ENCODE measurements around the gene NOP10. TPM values are rescaled to one million over a fixed set of nuclear protein-coding genes. Genes with fewer than 3 reads are reported as not detected.
"Not testable (repeated sequence)": the region's sequence is repeated elsewhere in the genome, so short reads cannot be mapped to it uniquely, and the experiment has no call there.

NOP10 gene
- total RNA-seq (ENCODE audit: low replicate concordance) = 143 and 157 TPM in 2 replicates
- long read RNA-seq, transcript NOP10-201 (2 exons, 554 nt) = major isoform, 40 of 42 reads
- long read RNA-seq, partial matches to known transcripts = 0 of 42 reads
- long read RNA-seq, other reads (novel, unspliced or antisense) = 2 of 42 reads

DNA sequence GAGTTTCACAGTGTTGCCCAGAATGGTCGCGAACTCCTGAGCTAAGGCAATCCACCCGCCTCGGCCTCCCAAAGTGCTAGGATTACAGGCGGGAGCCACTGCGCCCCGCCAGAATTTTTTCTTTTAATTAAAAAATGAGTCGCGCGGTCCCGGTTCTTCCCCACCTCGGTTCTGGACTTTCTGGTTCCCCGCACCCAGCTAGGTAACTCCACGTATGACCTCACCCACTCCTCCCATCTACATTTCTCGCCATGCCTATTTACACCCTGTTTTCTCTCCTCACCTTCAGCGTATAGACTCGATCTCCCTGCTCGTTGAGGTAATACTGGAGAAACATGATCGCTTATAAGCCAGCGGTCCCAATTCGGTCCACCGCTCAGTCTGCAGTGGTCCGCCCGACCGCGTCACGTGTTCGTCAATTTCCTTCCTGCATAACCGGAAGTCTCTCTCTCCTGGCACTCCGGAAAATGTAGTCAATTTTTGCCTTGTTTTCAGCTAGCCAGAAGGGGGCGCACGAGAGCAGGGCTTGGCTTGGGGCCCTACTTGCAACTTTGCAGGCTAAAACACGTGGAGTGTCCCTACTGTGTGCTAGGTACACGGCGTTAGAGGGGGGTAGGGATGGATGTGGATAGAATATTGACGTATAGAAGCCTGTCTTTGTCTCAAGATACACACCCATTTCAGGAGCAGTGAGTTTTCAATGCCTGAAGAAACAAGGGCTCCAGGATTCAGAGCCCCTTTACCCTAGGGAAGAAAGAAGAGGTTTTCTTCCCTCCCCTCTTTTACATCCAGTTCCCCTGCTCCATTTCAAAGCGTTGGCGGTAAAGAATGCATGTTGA is at the start of gene NOP10, which contains the start of gene NUTM1:
Gene NOP10, minus strand, starts transcription at position 400 of the 839 bp plus-strand sequence. Its CDS starts 63 bp downstream, at position 337.
Gene NUTM1, plus strand, starts transcription at position 579 of the 839 bp plus-strand sequence. CDS start 382 bp downstream, outside the sequence.
- H3K36me3 Mint-ChIP-seq = peaks cover 15% of the 10 kb centered on the region
- H3K4me1 Mint-ChIP-seq (ENCODE audit: unreplicated experiment) = peaks cover 11% of the 10 kb centered on the region
- peaks cover 4% of the 10 kb centered on the region for H3K27me3 Mint-ChIP-seq
- TF ChIP-seq, protein P1, sequence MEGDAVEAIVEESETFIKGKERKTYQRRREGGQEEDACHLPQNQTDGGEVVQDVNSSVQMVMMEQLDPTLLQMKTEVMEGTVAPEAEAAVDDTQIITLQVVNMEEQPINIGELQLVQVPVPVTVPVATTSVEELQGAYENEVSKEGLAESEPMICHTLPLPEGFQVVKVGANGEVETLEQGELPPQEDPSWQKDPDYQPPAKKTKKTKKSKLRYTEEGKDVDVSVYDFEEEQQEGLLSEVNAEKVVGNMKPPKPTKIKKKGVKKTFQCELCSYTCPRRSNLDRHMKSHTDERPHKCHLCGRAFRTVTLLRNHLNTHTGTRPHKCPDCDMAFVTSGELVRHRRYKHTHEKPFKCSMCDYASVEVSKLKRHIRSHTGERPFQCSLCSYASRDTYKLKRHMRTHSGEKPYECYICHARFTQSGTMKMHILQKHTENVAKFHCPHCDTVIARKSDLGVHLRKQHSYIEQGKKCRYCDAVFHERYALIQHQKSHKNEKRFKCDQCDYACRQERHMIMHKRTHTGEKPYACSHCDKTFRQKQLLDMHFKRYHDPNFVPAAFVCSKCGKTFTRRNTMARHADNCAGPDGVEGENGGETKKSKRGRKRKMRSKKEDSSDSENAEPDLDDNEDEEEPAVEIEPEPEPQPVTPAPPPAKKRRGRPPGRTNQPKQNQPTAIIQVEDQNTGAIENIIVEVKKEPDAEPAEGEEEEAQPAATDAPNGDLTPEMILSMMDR (conservative IDR thresholded peaks at IDR 0.05) = peak; percentile 99
- DNase-seq (ENCODE audit: extremely low spot score, unreplicated experiment) = peak; percentile 93
- no peak within 1 kb of the TSS for H3K4me3 Mint-ChIP-seq
- peak within 1 kb of the TSS; percentile 73 for H3K27ac Mint-ChIP-seq
- H3K9me3 Mint-ChIP-seq = no peaks in the 10 kb centered on the region

- not testable (repeated sequence) for DNase-seq (ENCODE audit: extremely low spot score, unreplicated experiment); H3K4me1 Mint-ChIP-seq (ENCODE audit: unreplicated experiment); H3K36me3 Mint-ChIP-seq; H3K4me3 Mint-ChIP-seq; H3K27me3 Mint-ChIP-seq; H3K9me3 Mint-ChIP-seq; H3K27ac Mint-ChIP-seq
These were observed 46.7 kb upstream of the NOP10 start for GRCh38 chr15:34389594-34390086.

DNA sequence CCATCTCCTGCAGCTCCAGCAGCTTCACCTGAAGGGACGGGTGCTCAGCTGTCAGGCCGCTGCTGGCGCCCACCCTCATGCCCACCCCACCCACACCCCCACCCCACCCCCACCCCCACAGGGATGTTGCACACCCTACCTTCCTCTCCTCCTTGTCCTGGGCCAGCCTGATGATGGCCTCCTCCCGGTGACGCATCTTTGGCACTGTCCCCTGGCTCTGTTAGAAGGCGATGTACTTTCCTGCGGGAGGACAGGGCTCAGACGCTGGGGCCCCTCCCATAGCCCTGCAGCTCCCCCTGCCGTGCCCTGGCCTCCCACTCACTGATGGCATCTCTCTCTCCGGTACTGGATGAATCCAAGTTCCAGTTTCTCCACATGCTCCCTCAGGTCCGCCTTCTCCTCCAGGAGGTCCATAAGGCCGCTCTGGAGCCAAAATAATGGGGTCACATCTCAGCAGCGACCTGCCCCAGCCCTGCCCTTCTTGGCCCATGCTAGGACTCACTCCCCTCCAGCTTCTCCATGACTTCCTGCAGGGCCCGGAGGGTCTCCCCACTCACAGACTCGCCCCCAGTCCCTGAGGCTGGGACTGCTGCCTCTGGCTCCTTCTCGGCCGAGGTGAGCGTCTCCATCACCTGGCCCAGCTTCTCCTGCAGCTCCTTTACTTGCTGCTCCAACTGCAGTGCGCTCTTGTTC is 39.0 kb upstream of the NOP10 start:
- not testable (repeated sequence) for H3K27me3 Mint-ChIP-seq; DNase-seq (ENCODE audit: extremely low spot score, unreplicated experiment)

DNA sequence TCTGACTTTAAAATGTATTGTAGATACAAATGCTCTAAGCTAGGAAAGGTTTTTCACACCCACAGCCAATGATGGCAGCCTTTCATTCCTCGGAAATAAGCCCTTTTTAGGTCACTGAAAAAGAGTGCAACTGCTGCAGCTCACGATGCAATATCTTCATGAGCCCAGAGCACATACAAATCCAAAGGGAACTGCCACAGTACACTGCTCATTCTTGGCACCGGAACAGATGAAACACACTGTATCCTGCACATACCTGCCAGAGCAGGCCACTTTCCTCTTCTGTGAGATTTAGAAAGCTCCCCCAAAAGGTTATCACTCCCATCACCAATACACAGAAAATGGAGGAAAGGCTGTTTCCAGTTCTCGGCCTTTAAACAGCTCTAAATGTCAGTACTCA is 37.6 kb upstream of the NOP10 start:
- H3K4me1 Mint-ChIP-seq (ENCODE audit: unreplicated experiment); H3K27me3 Mint-ChIP-seq; H3K27ac Mint-ChIP-seq; H3K9me3 Mint-ChIP-seq; DNase-seq (ENCODE audit: extremely low spot score, unreplicated experiment); H3K4me3 Mint-ChIP-seq; H3K36me3 Mint-ChIP-seq: not testable (repeated sequence)

More for the DNA sequence above, 39.0 kb upstream of the NOP10 start:
- not testable (repeated sequence) for H3K4me1 Mint-ChIP-seq (ENCODE audit: unreplicated experiment); H3K36me3 Mint-ChIP-seq; H3K9me3 Mint-ChIP-seq; H3K4me3 Mint-ChIP-seq; H3K27ac Mint-ChIP-seq

- Mint-ChIP-seq H3K4me1 (ENCODE audit: unreplicated experiment) (no peaks in the 10 kb centered on the region), H3K36me3 (peaks cover 3% of the 10 kb centered on the region), H3K27me3 (no peaks in the 10 kb centered on the region), H3K27ac (no peak overlapping the region), H3K9me3 (no peaks in the 10 kb centered on the region), H3K4me3 (no peak overlapping the region)
- DNase-seq (ENCODE audit: extremely low spot score, unreplicated experiment) = no peak
- TF ChIP-seq, protein P1 (conservative IDR thresholded peaks at IDR 0.05) = no peak
These were observed 33.9 kb upstream of the NOP10 start for GRCh38 chr15:34376856-34377255.

DNA sequence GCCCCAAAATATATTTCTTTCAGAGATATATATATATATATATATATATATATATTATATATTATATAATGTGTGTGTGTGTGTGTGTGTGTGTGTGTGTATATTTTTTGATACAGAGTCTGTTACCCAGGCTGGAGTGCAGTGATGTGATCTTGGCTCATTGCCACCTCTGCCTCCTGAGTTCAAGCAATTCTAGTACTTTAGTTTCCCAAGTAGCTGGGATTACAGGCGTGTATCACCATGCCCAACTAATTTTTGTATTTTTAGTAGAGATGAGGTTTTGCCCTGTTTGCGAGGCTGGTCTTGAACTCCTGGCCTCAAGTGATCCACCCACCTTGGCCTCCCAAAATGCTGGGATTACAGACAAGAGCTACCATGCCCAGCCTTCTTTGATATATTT is 32.6 kb upstream of the NOP10 start:
- DNase-seq (ENCODE audit: extremely low spot score, unreplicated experiment); H3K27me3 Mint-ChIP-seq; H3K4me3 Mint-ChIP-seq; H3K9me3 Mint-ChIP-seq; H3K36me3 Mint-ChIP-seq; H3K4me1 Mint-ChIP-seq (ENCODE audit: unreplicated experiment): not testable (repeated sequence)
- H3K27ac Mint-ChIP-seq = peak overlapping the region; percentile 59

GRCh38 chr15:34374816-34375215 is 31.9 kb upstream of the NOP10 start:
- H3K4me3 Mint-ChIP-seq = no peak overlapping the region
- no peaks in the 10 kb centered on the region for H3K9me3 Mint-ChIP-seq
- peaks cover 3% of the 10 kb centered on the region for H3K36me3 Mint-ChIP-seq
- DNase-seq (ENCODE audit: extremely low spot score, unreplicated experiment) = no peak
- H3K27ac Mint-ChIP-seq = peak overlapping the region; percentile 58
- H3K27me3 Mint-ChIP-seq = no peaks in the 10 kb centered on the region
- TF ChIP-seq, protein P1 (conservative IDR thresholded peaks at IDR 0.05) = no peak
- H3K4me1 Mint-ChIP-seq (ENCODE audit: unreplicated experiment) = peaks cover 7% of the 10 kb centered on the region
